DMS 273 (cell line): ENCODE data around the gene HAUS5.
A peak's percentile ranks its signal among the peaks of the same experiment; 100 is the strongest.

Source experiments
- DNase-seq: peaks from one replicate; lab custom pipeline; 2025; ENCODE audit not compliant: unreplicated experiment; lab: John Stamatoyannopoulos, UW

HAUS5 gene

GRCh38 chr19:35669974-35670373 is 57.4 kb downstream of the HAUS5 start:
- DNase-seq, result peak; percentile 40

- no peak for DNase-seq
Measured at GRCh38 chr19:35670686-35671085, 58.2 kb downstream of the HAUS5 start.

- no peak for DNase-seq
Measured at GRCh38 chr19:35671818-35672217, 59.3 kb downstream of the HAUS5 start.

- DNase-seq, result peak; percentile 57
Measured at GRCh38 chr19:35673121-35673804, 60.7 kb downstream of the HAUS5 start.
